ENCODE measurements around the gene C2. TPM values are rescaled to one million over a fixed set of nuclear protein-coding genes. Genes with fewer than 3 reads are reported as not detected.
A peak's percentile ranks its signal among the peaks of the same experiment; 100 is the strongest.

C2 gene
- total RNA-seq, 1 experiment from 2014 or later = 0.53 TPM

- Histone ChIP-seq H3K36me3 (peaks cover 83% of the 10 kb centered on the region), H3K4me3 (no peak overlapping the region), H3K9me3 (replicated peaks) (no peaks in the 10 kb centered on the region), H3K27ac (no peak overlapping the region), H3K4me1 (replicated peaks) (peaks cover 7% of the 10 kb centered on the region), H3K27me3 (replicated peaks) (no peaks in the 10 kb centered on the region)
- no peak for DNase-seq (ENCODE audit: low read depth in 1 of 2, low spot score in 2 of 2)
Observed at GRCh38 chr6:31963921-31964320, 36.4 kb downstream of the C2 start.

DNA sequence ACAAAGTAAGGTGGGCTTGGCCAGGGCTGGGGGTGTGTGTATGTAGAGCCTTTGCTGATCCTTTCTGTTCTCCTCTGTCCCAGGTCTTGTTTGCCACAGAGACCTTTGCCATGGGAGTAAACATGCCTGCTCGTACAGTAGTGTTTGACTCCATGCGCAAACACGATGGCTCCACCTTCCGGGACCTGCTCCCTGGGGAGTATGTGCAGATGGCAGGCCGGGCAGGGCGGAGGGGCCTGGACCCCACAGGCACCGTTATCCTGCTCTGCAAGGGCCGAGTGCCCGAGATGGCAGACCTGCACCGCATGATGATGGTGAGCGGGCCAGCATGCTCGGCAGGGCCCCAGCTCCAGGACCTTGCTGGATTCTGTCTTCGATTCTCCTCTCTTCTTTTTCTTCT is 38.2 kb downstream of the C2 start:
- Histone ChIP-seq H3K36me3 (peaks cover 97% of the 10 kb centered on the region), H3K27me3 (replicated peaks) (no peaks in the 10 kb centered on the region)

DNA sequence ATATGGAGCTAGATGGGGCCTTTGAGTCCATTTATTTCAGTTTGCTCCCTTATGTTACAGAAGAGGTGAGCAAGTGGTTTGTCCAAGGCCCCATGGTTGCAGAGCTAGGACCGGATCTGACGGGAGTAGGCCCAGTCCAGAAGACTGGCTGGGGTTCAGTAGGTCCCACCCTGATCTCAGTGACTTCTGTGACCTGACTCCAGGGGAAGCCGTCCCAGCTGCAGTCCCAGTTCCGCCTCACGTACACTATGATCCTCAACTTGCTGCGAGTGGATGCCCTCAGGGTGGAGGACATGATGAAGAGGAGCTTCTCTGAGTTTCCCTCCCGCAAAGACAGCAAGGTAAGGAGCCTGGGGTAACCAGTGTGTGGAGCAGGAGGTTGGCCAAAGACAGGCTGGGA is 39.0 kb downstream of the C2 start:
- no peak for DNase-seq (ENCODE audit: low read depth in 1 of 2, low spot score in 2 of 2)
- Histone ChIP-seq H3K4me1 (replicated peaks) (peaks cover 12% of the 10 kb centered on the region), H3K9me3 (replicated peaks) (no peaks in the 10 kb centered on the region), H3K36me3 (peaks cover 97% of the 10 kb centered on the region), H3K27me3 (replicated peaks) (no peaks in the 10 kb centered on the region), H3K4me3 (no peak overlapping the region), H3K27ac (no peak overlapping the region)

More for the DNA sequence above, 38.2 kb downstream of the C2 start:
- Histone ChIP-seq H3K4me1 (replicated peaks) (peaks cover 4% of the 10 kb centered on the region), H3K9me3 (replicated peaks) (no peaks in the 10 kb centered on the region), H3K27ac (no peak overlapping the region), H3K4me3 (no peak overlapping the region)
- DNase-seq (ENCODE audit: low read depth in 1 of 2, low spot score in 2 of 2) = no peak

DNA sequence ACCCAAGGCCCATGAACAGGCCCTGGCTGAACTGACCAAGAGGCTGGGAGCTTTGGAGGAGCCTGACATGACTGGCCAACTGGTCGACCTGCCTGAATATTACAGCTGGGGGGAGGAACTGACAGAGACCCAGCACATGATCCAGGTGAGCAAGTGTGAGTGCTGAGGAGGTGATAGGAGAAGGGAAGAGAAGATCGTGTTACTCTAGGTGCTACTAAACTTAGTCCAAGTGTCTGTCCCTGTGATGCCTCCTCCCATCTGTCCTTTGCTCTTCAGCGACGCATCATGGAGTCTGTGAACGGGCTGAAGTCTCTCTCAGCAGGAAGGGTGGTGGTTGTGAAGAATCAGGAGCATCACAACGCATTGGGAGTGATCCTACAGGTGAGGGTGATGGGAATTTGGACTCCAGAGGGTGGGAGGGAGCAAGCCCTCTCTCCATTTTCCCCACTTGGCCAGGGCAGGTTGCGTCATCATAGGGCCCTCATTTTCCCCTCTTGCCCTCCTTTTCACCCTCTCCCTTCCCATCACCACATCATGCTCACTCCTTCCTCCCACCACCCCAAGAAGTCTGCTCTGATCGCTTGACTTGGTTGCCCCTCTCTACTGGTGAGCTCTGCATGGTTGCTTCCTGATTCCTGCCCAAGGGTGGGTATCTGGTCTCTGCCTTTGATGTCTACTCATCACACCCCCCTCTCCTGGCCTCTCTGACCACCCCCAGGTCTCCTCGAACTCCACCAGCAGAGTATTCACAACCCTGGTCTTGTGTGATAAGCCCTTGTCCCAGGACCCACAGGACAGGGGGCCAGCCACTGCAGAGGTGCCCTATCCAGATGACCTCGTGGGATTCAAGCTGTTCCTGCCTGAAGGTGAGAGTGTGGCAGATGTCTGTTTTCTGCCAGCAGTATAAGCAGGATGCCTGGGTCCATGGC is 39.7 kb downstream of the C2 start:
- no peak overlapping the region for H3K27ac ChIP-seq
- no peak for DNase-seq (ENCODE audit: low read depth in 1 of 2, low spot score in 2 of 2)
- peaks cover 15% of the 10 kb centered on the region for H3K4me1 ChIP-seq (replicated peaks)
- H3K27me3 ChIP-seq (replicated peaks) = no peaks in the 10 kb centered on the region
- no peak overlapping the region for H3K4me3 ChIP-seq
- H3K9me3 ChIP-seq (replicated peaks) = no peaks in the 10 kb centered on the region
- peaks cover 92% of the 10 kb centered on the region for H3K36me3 ChIP-seq

GRCh38 chr6:31967926-31968320 is 40.4 kb downstream of the C2 start:
- Histone ChIP-seq H3K36me3 (peaks cover 89% of the 10 kb centered on the region), H3K9me3 (replicated peaks) (no peaks in the 10 kb centered on the region), H3K4me1 (replicated peaks) (peaks cover 16% of the 10 kb centered on the region), H3K27me3 (replicated peaks) (no peaks in the 10 kb centered on the region), H3K4me3 (no peak overlapping the region), H3K27ac (no peak overlapping the region)
- DNase-seq (ENCODE audit: low read depth in 1 of 2, low spot score in 2 of 2) = no peak

GRCh38 chr6:31968326-31968725 is 40.8 kb downstream of the C2 start:
- Histone ChIP-seq H3K9me3 (replicated peaks) (no peaks in the 10 kb centered on the region), H3K36me3 (peaks cover 85% of the 10 kb centered on the region), H3K4me3 (no peak overlapping the region), H3K27ac (no peak overlapping the region), H3K27me3 (replicated peaks) (no peaks in the 10 kb centered on the region), H3K4me1 (replicated peaks) (peaks cover 20% of the 10 kb centered on the region)
- no peak for DNase-seq (ENCODE audit: low read depth in 1 of 2, low spot score in 2 of 2)

GRCh38 chr6:31968791-31969711 is 41.5 kb downstream of the C2 start:
- Histone ChIP-seq H3K36me3 (peaks cover 78% of the 10 kb centered on the region), H3K4me1 (replicated peaks) (peaks cover 23% of the 10 kb centered on the region), H3K27ac (no peak overlapping the region), H3K4me3 (no peak overlapping the region), H3K9me3 (replicated peaks) (no peaks in the 10 kb centered on the region), H3K27me3 (replicated peaks) (no peaks in the 10 kb centered on the region)
- no peak for DNase-seq (ENCODE audit: low read depth in 1 of 2, low spot score in 2 of 2)

- Histone ChIP-seq H3K36me3 (peaks cover 74% of the 10 kb centered on the region), H3K9me3 (replicated peaks) (no peaks in the 10 kb centered on the region), H3K27me3 (replicated peaks) (no peaks in the 10 kb centered on the region), H3K4me3 (no peak overlapping the region), H3K4me1 (replicated peaks) (peaks cover 23% of the 10 kb centered on the region), H3K27ac (no peak overlapping the region)
- DNase-seq (ENCODE audit: low read depth in 1 of 2, low spot score in 2 of 2) = no peak
Observed at GRCh38 chr6:31969712-31970603, 42.4 kb downstream of the C2 start.

DNA sequence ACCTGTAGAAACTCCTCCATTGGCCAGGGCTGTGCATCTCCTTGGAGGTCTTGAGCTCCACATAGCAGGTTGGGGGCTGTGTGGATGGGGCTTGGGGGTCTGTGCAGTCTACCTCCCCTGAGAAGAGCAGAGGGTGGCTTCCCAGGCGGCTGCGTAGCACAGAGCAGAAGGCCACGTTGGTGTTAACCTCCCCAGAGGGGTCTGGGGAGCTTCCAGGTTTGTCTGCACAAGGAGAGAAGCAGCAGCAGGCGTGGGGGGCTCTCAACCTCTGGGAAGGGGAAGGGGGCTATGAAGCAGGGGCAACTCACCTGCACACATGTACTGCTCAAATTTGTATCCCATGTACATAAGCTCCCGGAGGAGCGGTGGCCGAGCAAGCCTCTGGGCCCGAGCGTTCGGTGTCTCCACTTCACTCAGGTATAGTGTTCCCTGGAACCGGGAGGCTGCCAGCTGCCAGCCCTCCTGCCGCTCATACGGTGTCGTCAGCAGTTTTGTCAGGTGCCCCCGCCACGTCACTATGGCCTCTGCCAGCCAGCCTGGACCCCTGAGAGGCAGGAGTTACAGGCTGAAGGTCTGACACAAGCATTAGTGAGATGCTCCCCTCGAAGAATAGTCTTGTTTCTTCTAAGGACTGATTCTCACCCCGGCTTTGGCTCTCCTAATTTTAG is 43.2 kb downstream of the C2 start:
- Histone ChIP-seq H3K27ac (peak overlapping the region; percentile 95), H3K9me3 (replicated peaks) (no peaks in the 10 kb centered on the region)

DNA sequence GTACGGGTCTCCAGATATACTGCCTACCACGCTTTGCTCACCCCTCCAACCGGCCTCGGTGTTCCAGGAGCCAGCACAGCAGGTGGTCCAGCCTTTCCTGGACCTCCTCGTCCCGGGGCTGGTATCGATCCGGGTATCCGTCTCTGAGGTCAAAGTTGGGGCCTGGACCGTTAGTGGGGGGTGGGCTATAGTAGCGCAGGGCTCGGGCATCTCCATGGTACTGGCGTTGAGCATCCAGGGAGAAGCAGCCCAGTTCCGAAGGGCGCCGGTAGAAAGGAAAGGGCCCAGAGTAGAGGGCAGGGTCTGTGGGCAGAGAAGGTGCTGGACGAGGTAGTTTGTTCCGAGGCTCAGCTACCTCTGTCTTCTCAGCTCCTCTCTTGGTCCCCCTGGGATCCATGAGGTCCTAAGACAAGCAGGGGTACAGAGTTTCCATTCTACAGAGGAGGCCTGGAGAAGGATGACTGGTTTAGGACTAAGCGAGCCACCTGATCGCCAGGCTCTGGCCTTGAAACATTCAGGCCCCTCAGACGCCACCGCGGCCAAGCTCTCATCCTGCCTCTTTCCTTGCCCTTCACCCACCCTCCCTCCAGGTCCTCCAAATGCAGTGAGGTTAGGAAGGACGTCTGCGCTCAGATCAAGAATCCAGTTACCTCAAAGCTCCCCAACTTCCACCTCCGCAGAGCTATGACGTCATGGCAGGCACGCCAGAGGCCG is 43.9 kb downstream of the C2 start:
- H3K27ac ChIP-seq = peak overlapping the region; percentile 95
- H3K4me3 ChIP-seq = peak overlapping the region; percentile 64
- peaks cover 62% of the 10 kb centered on the region for H3K36me3 ChIP-seq
- peaks cover 23% of the 10 kb centered on the region for H3K4me1 ChIP-seq (replicated peaks)
- H3K27me3 ChIP-seq (replicated peaks) = no peaks in the 10 kb centered on the region
- no peaks in the 10 kb centered on the region for H3K9me3 ChIP-seq (replicated peaks)
- peak in 1 of 2 experiments; percentile 40 for DNase-seq (ENCODE audit: low read depth in 1 of 2, low spot score in 2 of 2)

More for the DNA sequence above, 43.2 kb downstream of the C2 start:
- peaks cover 66% of the 10 kb centered on the region for H3K36me3 ChIP-seq
- DNase-seq (ENCODE audit: low read depth in 1 of 2, low spot score in 2 of 2) = peak in 1 of 2 experiments; percentile 37
- H3K27me3 ChIP-seq (replicated peaks) = no peaks in the 10 kb centered on the region
- H3K4me3 ChIP-seq = peak overlapping the region; percentile 64
- peaks cover 23% of the 10 kb centered on the region for H3K4me1 ChIP-seq (replicated peaks)

DNA sequence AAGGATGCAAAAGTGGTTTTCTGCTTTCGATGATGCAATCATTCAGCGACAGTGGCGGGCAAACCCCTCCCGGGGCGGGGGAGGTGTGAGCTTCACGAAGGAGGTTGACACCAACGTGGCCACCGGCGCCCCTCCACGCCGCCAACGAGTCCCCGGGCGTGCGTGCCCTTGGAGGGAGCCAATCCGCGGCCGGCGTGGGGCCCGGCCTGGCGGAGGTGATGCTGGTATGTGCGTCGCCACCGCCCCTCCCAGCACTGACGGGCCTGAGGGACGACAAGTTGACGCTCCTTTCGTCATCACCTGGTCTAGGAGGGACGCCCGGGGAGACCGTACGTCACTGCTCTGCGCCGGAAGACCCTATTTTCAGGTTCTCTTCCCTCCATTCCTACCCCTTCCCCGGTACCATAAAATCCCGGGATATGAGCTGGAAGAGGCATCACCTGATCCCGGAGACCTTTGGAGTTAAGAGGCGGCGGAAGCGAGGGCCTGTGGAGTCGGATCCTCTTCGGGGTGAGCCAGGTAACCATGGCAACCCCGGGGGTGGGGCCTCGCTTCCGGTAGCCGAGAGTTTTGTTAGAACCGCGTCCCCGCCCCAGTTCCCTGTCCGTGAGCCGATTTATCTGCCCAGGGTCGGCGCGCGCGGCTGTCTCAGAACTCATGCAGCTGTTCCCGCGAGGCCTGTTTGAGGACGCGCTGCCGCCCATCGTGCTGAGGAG is 44.6 kb downstream of the C2 start, which contains the start of gene DXO:
TSS of gene DXO (minus strand) at position 146 of the 716 bp plus-strand sequence. CDS start 463 bp downstream, outside the sequence.
- H3K9me3 ChIP-seq (replicated peaks) = no peaks in the 10 kb centered on the region
- H3K36me3 ChIP-seq = peaks cover 55% of the 10 kb centered on the region
- peaks cover 23% of the 10 kb centered on the region for H3K4me1 ChIP-seq (replicated peaks)
- H3K27ac ChIP-seq = peak within 1 kb of the TSS; percentile 95
- DNase-seq (ENCODE audit: low read depth in 1 of 2, low spot score in 2 of 2) = peak; percentile 98 to 100
- H3K27me3 ChIP-seq (replicated peaks) = no peaks in the 10 kb centered on the region
- peak within 1 kb of the TSS; percentile 64 for H3K4me3 ChIP-seq

Data from SJSA1 (cell line).